WTC11 (cell line): ENCODE results near the gene ALCAM.

Experiments
- CBFB ChIP-seq: sonication (generic); formaldehyde crosslinking; IDR thresholded peaks from 2 replicates; pipeline ENCODE4 v1.8.1; 2022; ENCODE audit warnings: mild to moderate bottlenecking, low read depth, missing genetic modification reagents
- CREB1 ChIP-seq: sonication (generic); formaldehyde crosslinking; IDR thresholded peaks from 2 replicates; pipeline ENCODE4 v1.8.0; 2023; ENCODE audit warnings: mild to moderate bottlenecking, missing genetic modification reagents
- FOXJ3 ChIP-seq: sonication (generic); formaldehyde crosslinking; IDR thresholded peaks from 2 replicates; pipeline ENCODE4 v1.9.0; 2021; ENCODE audit warnings: missing genetic modification reagents, mild to moderate bottlenecking, borderline replicate concordance
- NR2C2 ChIP-seq: sonication (generic); formaldehyde crosslinking; IDR thresholded peaks from 2 replicates; pipeline ENCODE4 v1.8.0; 2022; ENCODE audit warnings: mild to moderate bottlenecking, missing genetic modification reagents
- NR3C1 ChIP-seq: sonication (generic); formaldehyde crosslinking; conservative IDR thresholded peaks from 2 replicates; pipeline ENCODE4 v1.8.1; 2023; ENCODE audit warnings: low read depth, mild to moderate bottlenecking, missing genetic modification reagents
- OVOL2 ChIP-seq: fragments of 250-450 bp; sonication (Bioruptor Pico); IDR thresholded peaks from 2 replicates; pipeline ENCODE4 v1.9.0; 2021; ENCODE audit warnings: mild to moderate bottlenecking, borderline replicate concordance
- TF ChIP-seq, protein P1 (sequence below): fragments of 200-600 bp; IDR thresholded peaks from 2 replicates; pipeline ENCODE4 v1.8.0; 2022; ENCODE audit warnings: antibody characterized with exemption
- TF ChIP-seq, protein P2 (sequence below): sonication (generic); formaldehyde crosslinking; conservative IDR thresholded peaks from 2 replicates; pipeline ENCODE4 v1.8.1; 2022; ENCODE audit warnings: mild to moderate bottlenecking, missing genetic modification reagents
- TF ChIP-seq, protein P3 (sequence below): sonication (generic); formaldehyde crosslinking; IDR thresholded peaks from 2 replicates; pipeline ENCODE4 v1.8.1; 2022; ENCODE audit warnings: low read depth, mild to moderate bottlenecking, moderate library complexity, missing genetic modification reagents, borderline replicate concordance
- TF ChIP-seq, protein P4 (sequence below): sonication (generic); formaldehyde crosslinking; IDR thresholded peaks from 2 replicates; pipeline ENCODE4 v1.8.0; 2022; ENCODE audit warnings: mild to moderate bottlenecking, missing genetic modification reagents
- TF ChIP-seq, protein P5 (sequence below): sonication (generic); formaldehyde crosslinking; IDR thresholded peaks from 2 replicates; pipeline ENCODE4 v1.8.0; 2023; ENCODE audit warnings: missing genetic modification reagents
- TF ChIP-seq, protein P6 (sequence below): sonication (generic); formaldehyde crosslinking; IDR thresholded peaks from 2 replicates; pipeline ENCODE4 v1.8.1; 2023; ENCODE audit warnings: mild to moderate bottlenecking, missing genetic modification reagents, moderate library complexity
- TF ChIP-seq, protein P7 (sequence below): sonication (generic); formaldehyde crosslinking; IDR thresholded peaks from 2 replicates; pipeline ENCODE4 v1.8.0; 2022; ENCODE audit warnings: mild to moderate bottlenecking, missing genetic modification reagents

DNA sequence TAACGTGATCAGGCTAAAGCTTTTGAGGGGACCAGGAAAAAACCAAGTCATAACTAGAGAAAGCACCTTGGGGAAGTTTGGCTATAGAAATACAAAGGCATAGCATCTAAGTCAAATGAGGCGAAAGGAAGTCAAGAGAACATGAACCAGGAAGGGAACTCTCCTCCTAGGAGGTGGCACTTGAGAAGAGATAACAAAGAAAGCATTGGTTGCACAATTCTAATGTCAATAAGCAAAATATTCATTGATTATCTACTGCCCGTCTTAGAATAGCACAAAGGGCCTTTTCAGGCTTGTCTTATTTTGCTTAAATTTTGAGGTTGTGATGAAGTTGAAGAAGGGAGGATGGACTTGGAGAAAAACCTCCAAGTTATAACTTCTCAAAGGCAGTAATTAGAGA lies 73.4 kb downstream of the ALCAM start:
- TF ChIP-seq, protein P1, sequence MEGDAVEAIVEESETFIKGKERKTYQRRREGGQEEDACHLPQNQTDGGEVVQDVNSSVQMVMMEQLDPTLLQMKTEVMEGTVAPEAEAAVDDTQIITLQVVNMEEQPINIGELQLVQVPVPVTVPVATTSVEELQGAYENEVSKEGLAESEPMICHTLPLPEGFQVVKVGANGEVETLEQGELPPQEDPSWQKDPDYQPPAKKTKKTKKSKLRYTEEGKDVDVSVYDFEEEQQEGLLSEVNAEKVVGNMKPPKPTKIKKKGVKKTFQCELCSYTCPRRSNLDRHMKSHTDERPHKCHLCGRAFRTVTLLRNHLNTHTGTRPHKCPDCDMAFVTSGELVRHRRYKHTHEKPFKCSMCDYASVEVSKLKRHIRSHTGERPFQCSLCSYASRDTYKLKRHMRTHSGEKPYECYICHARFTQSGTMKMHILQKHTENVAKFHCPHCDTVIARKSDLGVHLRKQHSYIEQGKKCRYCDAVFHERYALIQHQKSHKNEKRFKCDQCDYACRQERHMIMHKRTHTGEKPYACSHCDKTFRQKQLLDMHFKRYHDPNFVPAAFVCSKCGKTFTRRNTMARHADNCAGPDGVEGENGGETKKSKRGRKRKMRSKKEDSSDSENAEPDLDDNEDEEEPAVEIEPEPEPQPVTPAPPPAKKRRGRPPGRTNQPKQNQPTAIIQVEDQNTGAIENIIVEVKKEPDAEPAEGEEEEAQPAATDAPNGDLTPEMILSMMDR: no peak
- TF ChIP-seq, protein P2, sequence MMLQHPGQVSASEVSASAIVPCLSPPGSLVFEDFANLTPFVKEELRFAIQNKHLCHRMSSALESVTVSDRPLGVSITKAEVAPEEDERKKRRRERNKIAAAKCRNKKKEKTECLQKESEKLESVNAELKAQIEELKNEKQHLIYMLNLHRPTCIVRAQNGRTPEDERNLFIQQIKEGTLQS (CRISPR knock-in tag): no peak
- TF ChIP-seq, protein P3, sequence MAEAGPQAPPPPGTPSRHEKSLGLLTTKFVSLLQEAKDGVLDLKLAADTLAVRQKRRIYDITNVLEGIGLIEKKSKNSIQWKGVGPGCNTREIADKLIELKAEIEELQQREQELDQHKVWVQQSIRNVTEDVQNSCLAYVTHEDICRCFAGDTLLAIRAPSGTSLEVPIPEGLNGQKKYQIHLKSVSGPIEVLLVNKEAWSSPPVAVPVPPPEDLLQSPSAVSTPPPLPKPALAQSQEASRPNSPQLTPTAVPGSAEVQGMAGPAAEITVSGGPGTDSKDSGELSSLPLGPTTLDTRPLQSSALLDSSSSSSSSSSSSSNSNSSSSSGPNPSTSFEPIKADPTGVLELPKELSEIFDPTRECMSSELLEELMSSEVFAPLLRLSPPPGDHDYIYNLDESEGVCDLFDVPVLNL (CRISPR knock-in tag): no peak
- TF ChIP-seq NR3C1 (CRISPR knock-in tag) (no peak), CBFB (CRISPR knock-in tag) (no peak), OVOL2 (no peak), CREB1 (CRISPR knock-in tag) (no peak), FOXJ3 (CRISPR knock-in tag) (no peak), NR2C2 (CRISPR knock-in tag) (no peak)
- TF ChIP-seq, protein P4, sequence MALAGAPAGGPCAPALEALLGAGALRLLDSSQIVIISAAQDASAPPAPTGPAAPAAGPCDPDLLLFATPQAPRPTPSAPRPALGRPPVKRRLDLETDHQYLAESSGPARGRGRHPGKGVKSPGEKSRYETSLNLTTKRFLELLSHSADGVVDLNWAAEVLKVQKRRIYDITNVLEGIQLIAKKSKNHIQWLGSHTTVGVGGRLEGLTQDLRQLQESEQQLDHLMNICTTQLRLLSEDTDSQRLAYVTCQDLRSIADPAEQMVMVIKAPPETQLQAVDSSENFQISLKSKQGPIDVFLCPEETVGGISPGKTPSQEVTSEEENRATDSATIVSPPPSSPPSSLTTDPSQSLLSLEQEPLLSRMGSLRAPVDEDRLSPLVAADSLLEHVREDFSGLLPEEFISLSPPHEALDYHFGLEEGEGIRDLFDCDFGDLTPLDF: no peak
- TF ChIP-seq, protein P5, sequence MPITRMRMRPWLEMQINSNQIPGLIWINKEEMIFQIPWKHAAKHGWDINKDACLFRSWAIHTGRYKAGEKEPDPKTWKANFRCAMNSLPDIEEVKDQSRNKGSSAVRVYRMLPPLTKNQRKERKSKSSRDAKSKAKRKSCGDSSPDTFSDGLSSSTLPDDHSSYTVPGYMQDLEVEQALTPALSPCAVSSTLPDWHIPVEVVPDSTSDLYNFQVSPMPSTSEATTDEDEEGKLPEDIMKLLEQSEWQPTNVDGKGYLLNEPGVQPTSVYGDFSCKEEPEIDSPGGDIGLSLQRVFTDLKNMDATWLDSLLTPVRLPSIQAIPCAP (CRISPR knock-in tag): no peak
- TF ChIP-seq, protein P6, sequence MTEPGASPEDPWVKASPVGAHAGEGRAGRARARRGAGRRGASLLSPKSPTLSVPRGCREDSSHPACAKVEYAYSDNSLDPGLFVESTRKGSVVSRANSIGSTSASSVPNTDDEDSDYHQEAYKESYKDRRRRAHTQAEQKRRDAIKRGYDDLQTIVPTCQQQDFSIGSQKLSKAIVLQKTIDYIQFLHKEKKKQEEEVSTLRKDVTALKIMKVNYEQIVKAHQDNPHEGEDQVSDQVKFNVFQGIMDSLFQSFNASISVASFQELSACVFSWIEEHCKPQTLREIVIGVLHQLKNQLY (CRISPR knock-in tag): no peak
- TF ChIP-seq, protein P7, sequence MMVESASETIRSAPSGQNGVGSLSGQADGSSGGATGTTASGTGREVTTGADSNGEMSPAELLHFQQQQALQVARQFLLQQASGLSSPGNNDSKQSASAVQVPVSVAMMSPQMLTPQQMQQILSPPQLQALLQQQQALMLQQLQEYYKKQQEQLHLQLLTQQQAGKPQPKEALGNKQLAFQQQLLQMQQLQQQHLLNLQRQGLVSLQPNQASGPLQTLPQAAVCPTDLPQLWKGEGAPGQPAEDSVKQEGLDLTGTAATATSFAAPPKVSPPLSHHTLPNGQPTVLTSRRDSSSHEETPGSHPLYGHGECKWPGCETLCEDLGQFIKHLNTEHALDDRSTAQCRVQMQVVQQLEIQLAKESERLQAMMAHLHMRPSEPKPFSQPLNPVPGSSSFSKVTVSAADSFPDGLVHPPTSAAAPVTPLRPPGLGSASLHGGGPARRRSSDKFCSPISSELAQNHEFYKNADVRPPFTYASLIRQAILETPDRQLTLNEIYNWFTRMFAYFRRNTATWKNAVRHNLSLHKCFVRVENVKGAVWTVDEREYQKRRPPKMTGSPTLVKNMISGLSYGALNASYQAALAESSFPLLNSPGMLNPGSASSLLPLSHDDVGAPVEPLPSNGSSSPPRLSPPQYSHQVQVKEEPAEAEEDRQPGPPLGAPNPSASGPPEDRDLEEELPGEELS: no peak
